GM19397 (cell line): Measurements from ENCODE around the gene ELOVL4.

Source experiments
- ATAC-seq: cut with Tn5 transposase; IDR thresholded peaks from one replicate; pipeline ENCODE4 v1.9.1; 2021; ENCODE audit warnings: mild to moderate bottlenecking, moderate library complexity; ENCODE audit not compliant: unreplicated experiment

Gene ELOVL4

GRCh38 chr6:79947191-79948186 lies at the start of gene ELOVL4:
Gene ELOVL4, minus strand, starts transcription at chr6:79947553. Its CDS starts 274 bp downstream, at chr6:79947279.
- ATAC-seq: peak; percentile 58

- no peak for ATAC-seq
Measured at GRCh38 chr6:79993911-79994309, 46.6 kb upstream of the ELOVL4 start.

GRCh38 chr6:79993012-79993910 lies 45.9 kb upstream of the ELOVL4 start:
- no peak for ATAC-seq

- no peak for ATAC-seq
Measured at GRCh38 chr6:79989641-79990040, 42.3 kb upstream of the ELOVL4 start.

GRCh38 chr6:79985128-79985527 lies 37.8 kb upstream of the ELOVL4 start:
- no peak for ATAC-seq

GRCh38 chr6:79984261-79984660 lies 36.9 kb upstream of the ELOVL4 start:
- ATAC-seq: peak; percentile 51

GRCh38 chr6:79981652-79982051 lies 34.3 kb upstream of the ELOVL4 start:
- no peak for ATAC-seq

- no peak for ATAC-seq
Measured at GRCh38 chr6:79971193-79971592, 23.8 kb upstream of the ELOVL4 start.

GRCh38 chr6:79969784-79970183 lies 22.4 kb upstream of the ELOVL4 start:
- ATAC-seq: no peak

- no peak for ATAC-seq
Measured at GRCh38 chr6:79967178-79967577, 19.8 kb upstream of the ELOVL4 start.

GRCh38 chr6:79964607-79965081 lies 17.3 kb upstream of the ELOVL4 start:
- no peak for ATAC-seq

- ATAC-seq: no peak
Measured at GRCh38 chr6:79954849-79955248, 7.5 kb upstream of the ELOVL4 start.

GRCh38 chr6:79949233-79949632 lies 1.9 kb upstream of the ELOVL4 start:
- peak; percentile 41 for ATAC-seq

- peak; percentile 25 for ATAC-seq
Measured at GRCh38 chr6:79946272-79947190, 822 bp downstream of the ELOVL4 start.

GRCh38 chr6:79943133-79943532 lies 4.2 kb downstream of the ELOVL4 start:
- ATAC-seq: no peak

GRCh38 chr6:79941489-79942151 lies 5.7 kb downstream of the ELOVL4 start:
- ATAC-seq: no peak

- ATAC-seq: no peak
Measured at GRCh38 chr6:79928478-79928998, 18.8 kb downstream of the ELOVL4 start.

GRCh38 chr6:79927758-79928157 lies 19.6 kb downstream of the ELOVL4 start:
- ATAC-seq: no peak

GRCh38 chr6:79923270-79923669 lies 24.1 kb downstream of the ELOVL4 start:
- ATAC-seq: no peak
